Midbrain (tissue), 1 donor: ENCODE data around the gene CFAP161.
"Not testable (repeated sequence)": the region's sequence is repeated elsewhere in the genome, so short reads cannot be mapped to it uniquely, and the experiment has no call there.

Source experiments
- DNase-seq: peaks from one replicate; lab custom pipeline; 2025; lab: John Stamatoyannopoulos, UW

The CFAP161 gene

DNA sequence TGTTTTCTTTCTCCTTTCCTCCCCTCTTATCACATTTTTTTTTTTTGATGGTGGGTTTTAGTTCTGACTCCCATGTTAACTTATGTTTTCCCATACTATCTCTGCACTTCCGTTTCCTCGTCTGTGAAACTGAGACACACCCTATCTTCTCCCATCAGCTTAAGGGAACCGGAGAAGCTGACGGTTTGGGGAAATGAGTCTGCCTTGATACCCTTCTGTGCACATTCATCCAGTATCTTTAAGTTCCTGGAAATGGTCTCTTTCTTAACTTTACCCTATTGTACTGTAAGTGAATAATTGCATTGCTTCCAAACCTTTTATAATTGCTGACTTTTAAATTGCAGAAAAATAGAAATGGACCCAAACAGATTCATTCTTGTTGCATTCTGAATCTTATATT, 26.2 kb upstream of the CFAP161 start:
- no peak for DNase-seq

DNA sequence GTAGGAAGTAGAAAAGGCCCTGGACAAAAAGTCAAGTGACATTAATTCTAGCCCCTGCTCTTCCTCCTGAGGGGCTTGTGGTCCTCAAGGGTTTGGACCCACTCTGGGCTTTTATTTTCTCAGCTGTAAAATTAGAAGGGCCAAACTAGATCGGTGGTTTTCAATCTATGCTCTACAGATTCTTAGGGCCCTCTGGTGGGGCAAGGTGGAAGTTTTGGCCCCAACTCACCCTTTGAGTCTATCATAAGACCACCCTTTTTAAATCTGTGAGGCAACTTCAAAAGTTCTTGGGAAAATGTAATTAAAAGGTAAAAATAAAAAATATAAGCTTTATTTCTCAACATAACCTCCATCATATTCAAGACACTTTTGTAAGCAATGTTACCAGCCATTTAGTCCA, 25.6 kb upstream of the CFAP161 start:
- peak; percentile 38 for DNase-seq

DNA sequence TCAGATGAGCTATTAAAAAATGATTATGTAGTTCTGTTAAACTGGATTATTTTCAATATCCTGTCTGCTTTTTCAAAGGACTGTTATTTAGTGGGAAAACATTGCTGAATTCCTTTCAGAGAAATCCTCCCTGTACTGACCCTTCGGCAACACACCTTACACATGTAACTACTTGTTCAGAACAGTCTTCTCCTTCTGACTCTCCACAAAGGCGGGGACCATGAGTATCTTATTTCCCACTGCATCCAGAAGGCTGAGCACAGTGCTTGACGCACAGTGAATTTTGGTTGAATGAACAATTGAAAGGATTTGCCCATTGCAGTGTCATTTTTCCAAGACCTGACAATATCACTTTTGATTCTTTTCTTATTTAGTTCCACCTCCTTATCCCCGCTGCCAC, 23.1 kb upstream of the CFAP161 start:
- DNase-seq, result no peak

DNA sequence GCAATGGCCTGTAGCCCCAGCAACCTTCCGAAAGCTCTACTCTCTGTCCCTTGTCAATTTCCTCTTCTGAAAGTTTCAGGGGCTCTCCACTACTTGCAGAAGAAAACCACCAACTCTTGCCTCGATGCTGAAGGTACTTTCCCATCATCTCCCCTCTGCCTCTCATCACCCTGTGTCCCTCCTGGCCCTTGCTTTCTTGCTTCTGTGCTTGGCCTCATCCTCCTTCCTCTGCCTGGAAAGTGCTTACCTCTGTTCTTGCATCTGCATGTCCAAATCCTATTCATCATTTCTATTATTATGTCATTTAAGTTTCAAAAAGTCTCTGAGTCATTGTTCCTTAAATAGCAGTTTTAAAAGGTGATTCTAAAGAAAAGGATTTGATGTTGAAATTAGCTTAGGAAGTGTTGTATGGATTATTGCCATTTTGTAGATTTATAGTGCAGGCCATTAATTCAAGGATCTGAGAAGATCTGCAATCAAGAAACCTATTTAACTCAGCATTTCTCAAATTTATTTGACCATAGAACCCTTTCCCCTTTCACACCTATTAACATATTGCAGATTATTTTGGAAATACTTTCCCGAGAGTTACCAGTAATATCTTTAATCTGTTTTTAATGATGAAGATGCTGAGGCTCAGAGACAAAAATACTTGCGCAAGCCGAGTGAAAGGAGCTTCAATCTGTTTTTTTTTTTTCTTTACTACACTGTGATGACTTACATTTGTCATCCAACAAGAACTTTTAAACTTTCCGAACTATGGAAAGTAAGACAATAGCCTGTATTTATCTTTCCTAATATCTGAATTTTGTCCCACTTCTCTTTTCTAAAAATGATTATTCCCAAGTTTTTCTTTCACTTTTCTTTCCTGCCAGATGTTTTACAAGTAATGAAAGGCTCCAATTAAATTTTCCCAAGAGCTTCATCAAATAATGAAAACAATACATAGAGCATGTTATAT, 22.3 kb upstream of the CFAP161 start:
- no peak for DNase-seq

DNA sequence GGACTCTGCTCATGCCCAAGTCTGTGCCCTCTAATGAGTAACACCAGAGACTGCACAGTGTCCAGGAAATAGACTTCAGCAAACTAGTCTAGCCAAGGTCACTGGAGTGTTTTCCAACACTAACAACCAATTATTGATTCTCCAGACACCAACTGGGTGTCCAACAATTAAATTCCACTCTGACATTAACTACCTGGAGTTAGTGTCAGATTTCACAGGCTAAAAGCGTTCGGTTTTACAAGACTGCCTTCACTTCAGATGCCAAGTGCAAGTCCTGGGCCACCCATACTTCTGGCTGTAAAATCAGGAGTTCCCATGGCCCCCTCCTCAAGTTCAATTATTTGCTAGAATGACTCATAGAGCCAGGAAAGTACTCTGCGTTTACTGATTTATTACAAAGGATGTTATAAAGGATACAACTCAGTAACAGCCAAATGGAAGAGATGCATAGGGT, 20.8 kb upstream of the CFAP161 start:
- no peak for DNase-seq

DNA sequence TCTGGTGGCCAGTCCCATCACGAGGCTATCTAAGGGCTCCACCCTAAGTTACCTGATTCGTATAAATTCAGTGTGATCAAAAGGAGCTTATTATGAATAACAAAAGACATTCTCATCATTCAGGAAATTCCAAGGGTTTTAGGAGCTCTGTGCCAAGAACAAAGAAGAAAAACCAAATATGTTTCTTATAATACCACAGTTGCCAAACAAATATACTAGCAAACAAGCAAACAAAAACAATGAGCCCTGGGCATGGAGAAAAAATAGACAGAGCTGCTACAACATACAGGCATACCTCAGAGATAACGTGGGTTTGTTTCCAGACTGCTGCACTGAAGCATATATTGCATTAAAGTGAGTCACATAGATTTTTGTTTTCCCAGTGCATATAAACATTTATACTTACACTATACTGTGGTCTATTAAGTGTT, 20.2 kb upstream of the CFAP161 start:
- no peak for DNase-seq

DNA sequence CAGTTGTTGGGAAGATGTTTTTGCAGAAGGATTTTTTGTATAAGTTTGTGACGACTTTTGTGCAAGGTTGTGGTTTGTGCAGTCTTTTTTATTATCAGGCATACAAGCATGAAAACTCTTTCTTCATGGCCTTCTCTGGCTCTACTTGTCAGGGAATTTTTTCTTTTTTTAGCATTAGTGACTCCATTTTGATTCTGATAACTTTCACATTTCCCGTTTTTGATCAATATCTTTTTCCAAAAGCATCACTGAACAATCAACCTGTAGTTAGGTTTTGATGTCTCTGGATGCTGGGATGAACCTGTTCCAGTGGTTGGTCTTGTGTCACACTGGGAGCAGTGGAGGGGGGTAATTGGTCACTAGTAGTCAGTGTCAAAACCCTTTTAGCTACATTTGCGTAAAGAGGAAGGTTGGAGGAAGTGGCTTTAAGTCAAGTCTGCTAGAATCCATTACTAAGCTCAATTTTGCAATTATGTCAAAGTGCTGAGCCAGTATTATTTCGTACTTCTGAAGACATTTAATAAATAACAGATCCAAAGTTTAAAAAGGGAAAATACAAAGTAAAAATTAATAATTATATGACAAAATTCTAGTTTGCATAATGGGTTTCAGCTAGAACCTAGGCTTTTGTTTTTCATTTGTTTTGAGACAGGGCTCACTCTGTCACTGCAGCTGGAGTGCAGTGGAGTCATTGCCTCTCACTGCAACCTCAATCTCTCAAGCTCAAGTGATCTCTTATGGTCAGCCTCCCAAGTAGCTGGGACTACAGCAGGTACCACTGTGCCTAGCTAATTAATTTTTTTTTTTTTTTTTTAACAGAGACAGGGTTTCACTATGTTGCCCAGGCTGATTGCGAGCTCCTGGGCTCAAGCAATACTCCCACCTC, 18.8 kb upstream of the CFAP161 start:
- no peak for DNase-seq

DNA sequence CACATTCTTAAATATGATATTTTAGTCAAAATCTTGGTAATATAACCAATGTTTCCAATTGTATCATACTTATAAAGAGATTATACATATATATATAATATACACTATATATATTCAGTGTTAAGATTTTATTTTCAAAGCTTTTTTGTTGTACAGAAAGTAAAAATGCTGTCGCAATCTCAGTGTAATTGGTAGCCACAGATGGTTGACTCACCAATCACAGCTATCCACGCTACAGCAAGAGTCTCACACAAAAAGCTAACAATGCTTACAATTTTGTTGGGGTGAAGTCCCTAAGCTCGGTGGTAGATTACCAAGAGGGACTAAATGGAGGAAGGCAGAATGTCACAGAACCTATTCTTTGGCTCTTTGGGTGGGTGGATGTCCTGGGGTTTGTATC, 16.9 kb upstream of the CFAP161 start:
- no peak for DNase-seq

DNA sequence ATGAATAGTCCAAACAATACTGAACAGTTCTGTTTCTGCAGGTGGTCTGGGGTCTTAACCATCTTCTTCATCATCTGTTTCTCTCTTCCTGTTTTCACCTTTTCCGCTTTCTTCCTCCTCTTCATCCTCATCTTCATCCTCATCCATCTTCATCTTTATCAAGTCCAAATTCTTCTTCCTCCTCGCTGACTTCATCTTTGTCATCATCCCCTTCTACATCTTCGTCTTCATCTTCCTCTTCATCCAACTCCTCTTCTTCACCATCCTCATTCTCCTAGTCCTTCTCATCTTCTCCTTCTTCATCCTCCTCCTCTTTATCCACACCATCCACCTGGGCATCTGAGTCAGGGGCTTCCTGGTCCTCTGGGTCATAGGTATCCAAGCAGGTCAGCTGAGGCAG, 16.5 kb upstream of the CFAP161 start:
- no peak for DNase-seq

DNA sequence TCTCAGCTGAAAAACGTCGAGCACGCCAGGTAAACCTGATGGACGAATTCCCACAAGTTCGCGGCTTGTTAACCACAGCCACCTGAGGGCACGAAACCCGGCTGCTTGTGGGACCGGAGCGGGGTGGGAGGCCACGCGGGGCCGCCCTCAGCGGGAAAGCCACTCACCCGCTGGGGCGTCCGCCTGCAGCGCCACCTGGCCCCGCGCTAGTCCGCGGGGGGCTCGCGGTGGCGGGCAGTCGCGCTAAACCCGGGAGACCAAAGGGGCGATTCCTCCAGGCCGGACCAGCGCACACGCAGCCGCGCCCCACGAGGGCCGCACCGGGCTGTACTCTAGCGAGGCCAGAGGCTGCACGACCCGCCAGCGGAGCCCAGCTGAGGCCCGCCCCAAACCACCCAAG, 15.7 kb upstream of the CFAP161 start:
- DNase-seq, result no peak

DNA sequence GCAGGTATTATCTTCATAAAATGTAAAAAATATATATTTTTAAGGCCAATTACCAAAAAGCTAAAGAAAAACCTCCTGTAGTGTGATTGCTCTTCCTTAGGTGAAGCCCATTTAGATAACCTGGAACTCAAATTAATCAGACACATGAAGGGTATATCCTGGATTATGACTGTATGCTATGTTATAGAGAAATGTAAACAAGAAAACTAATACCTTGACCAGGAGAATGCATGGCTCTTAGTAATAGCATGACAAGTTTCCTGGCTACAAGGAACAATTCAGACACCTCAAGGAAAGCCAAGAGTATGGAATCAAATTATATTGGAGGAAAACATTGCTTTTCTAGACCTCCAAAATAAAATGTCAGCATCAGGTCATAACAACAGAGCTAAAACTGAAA, 14.0 kb upstream of the CFAP161 start:
- DNase-seq, result no peak

DNA sequence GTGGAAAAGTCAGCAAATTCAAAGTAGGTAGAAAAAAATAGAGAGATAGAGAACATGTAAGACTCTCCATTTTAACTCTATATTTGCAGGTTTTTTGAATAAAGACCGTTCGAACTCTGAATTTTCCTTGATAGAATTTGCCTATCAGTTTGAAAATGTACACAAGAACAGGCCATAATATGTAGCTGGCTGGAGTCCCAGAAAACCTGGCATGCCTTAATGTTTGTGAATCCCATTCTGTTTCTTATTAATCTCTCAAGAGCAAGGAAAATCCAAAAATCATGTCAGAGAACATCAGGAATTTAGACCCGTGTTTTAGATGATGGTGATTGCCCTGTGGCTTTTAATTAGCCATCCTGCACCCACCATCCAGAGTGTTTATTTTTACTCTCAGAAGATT, 7.2 kb upstream of the CFAP161 start:
- DNase-seq, result no peak

DNA sequence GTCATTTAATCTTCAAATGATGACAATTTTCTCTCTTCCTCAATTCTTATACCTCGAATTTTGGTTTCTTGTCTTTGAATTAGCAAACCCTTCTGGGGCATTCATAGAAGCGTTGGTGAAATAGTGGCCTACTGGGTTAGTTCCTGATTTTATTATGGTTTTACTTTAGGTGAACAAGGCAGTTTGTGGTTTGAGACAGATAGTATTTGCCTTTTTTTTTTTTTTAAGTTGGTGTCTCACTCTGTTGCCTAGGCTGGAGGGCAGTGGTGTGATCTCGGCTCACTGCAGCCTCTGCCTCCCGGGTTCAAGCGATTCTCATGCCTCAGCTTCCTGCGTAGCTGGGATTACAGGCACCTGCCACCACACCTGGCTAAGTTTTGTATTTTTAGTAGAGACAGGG, 7.4 kb downstream of the CFAP161 start:
- DNase-seq, result not testable (repeated sequence)

DNA sequence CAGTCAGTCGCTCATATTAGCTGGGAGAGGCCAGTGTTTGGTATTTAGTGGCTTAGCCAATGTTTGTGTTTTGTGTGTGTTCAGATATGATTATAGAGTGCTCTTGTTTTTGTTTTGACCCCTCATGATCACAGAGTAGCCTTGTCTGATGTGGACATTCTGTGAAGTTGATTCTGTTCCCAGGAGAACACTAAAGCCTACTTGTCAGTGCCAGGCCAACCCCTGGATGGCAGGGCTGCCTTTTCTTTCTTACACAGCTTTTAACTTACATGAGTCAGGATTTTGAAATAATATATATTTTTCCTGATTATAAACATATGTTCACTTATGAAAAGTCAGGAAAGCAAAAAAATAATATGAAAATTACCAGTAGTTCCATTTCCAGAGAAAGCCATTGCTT, 11.9 kb downstream of the CFAP161 start:
- DNase-seq, result peak; percentile 26

DNA sequence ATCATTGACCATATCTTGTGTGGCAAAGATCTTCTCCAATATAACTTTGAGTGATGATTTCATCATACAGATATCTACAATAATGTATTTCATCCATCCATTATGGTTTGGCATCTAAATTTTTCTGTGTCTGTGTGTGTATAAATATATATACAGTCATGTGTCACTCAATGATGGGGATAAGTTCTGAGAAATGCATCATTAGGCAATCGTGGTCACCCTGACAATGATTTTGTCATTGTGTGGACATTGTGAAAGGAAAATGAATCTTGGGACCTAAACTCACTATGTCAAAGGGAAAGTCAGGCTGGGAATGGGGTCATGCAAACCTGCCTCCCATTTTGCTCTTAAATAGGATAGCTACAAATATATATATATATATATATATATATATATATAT, 12.4 kb downstream of the CFAP161 start:
- no peak for DNase-seq

DNA sequence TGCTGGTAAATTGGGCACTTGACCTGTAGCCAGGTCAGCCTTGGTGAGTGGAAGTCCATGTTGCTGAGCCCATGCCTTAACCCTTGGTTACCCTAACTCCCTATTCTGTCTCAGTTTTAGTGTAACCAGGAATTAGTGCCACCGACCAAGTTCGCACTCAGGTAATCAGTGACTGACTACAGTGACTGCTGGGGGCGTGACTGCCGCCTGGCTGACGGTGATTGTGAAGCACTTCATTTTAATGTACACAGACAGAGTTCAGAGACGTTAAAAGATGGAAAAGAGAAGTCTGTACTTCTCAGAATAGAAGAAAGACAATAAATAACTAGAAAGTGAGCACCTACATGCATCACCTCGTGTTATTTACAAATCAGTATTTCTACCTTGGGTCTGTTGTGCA, 17.3 kb downstream of the CFAP161 start:
- DNase-seq, result no peak

DNA sequence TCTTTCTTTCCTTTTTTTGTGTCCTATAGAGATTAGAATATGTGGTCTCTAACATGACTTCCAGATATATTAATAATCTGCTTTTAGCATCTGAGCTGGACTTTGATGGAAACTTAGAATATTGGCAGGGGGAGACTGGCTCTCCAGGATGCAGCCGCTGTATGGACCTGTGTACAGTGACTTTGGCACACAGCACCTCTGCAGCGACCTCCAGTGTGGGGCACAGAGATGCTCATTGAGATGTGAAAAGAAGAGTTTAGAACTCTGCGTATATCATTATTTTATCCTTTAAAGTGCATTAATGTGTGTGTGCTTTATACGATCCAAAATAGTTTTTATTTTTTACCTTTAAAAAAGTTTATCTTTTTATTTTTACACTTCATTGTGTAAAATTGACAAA, 18.3 kb downstream of the CFAP161 start:
- DNase-seq, result no peak

DNA sequence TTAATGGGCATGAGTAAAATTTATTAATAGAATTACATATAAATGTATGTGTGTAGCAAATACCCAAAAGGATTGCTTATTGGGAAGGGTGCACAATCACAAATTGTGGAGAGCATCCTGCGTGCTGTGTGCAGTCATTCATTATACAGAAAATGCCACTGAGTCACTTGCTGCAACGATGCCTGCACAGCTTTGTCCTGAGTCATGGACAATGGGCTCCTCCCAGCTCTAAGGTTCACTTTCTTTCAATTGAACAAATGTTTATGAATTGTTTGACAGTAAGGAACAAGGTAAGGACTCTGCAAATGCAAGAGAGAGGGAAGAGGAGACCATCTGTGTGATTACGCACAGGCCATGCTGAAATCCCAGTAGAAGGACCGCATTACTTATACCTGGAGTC, 18.7 kb downstream of the CFAP161 start:
- DNase-seq, result no peak

DNA sequence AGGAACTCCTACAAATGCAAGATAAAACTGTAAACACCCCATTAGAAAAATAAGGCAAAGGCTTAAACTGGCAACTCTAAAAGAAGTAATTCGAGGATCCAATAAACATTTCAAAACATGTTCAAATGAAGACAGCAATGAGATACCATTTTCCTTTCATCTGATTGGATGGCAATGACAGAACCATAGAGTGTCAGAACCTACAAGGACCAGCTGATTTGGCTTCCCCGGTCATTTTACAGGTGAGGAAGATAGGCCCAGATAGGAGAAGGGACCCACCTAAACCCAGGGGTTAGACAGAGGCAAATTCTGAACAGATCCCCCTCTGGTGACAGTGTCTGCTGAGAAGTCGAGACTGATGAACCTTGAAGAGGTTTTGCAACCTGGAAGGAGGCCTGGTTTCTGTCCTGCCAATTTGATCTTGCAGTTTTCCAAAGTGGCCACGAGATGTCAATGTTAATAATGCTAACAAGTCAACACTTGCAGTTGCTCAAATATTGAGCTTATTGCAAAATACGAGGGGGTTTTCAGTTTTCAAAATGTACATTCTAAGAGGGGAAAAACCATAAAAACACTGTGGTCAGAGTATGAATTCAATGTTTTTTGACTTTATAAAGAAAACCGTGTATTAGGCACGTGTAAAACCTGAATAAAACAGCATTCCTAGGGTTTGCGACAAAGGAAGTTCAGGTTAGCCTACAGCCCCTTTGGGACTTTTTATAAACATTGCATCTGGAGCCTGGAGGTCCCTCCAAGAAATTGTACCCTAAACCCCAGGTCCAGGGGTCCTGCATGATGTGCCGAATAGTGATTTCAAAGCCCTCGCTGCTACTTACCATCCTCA, 21.5 kb downstream of the CFAP161 start:
- DNase-seq, result peak; percentile 49

DNA sequence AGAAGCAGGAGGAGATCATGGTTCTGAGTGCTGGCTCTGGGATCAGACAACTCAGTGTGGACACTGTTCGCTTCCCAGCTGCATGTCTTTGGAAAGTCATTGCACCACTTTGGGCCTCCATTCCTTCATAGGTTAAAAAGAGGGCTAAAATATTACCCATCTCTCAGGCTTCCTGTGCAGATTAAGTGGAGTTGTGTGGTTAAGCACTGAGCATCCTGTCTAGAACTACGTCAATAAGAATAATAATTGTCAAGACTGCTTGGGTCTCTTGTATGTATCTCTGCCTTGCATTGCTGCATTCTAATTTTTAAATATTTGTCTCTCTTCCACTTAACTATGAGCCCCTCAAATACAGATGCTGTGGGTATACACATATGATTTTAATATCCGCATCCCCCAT, 22.3 kb downstream of the CFAP161 start:
- DNase-seq, result no peak

DNA sequence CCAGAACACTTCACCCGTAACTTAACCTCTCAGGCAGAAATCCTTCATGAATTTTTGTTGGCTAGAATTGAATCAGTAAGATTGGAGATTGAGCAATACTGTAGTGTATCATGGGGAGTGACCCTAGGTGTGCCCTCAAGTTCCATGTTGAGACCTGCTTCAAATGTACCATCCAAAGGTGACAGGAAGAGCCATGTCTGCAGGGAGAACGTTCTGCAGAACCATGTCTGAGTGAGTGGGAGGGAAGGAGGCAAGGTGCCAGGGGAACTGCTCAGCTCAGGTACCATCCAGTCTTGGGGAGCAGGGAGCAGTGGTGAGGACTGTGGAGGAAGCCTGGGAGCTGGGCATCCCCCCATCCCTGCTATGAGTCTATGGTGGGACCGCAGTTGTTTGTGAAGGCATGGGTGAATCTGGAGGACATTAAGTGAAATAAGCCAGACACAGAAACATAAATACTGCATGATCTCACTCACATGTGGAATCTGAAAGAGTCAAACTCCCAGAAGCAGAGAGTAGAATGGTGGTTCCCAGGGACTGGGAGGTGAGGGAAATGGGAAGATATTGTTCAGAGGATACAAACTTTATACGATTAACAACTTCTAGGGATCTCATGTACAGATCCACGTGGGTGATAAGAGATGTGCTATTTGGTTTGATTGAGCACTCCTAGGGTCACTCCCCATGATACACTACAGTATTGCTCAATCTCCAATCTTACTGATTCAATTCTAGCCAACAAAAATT, 23.3 kb downstream of the CFAP161 start:
- no peak for DNase-seq
